Fibroblast of lung (primary cell): Measurements from ENCODE around the gene DRC3.

Experiments
- EZH2 ChIP-seq: IDR thresholded peaks from 2 replicates; pipeline ENCODE4 v1.5.1; 2012; ENCODE audit warnings: low read length, control low read depth, mild to moderate bottlenecking; ENCODE audit errors: missing control alignments
- TF ChIP-seq, protein P1 (sequence below), 2 donors: IDR thresholded peaks in 1 of 2; conservative IDR thresholded peaks in 1 of 2; 1 replicate in 1 of 2; 2 replicates in 1 of 2; pipeline ENCODE4 v1.5.1; 2011 to 2012; ENCODE audit warnings: low read length in 2 of 2, control low read depth in 1 of 2, inconsistent platforms in 1 of 2, low read depth in 1 of 2, mild to moderate bottlenecking in 1 of 2

DNA sequence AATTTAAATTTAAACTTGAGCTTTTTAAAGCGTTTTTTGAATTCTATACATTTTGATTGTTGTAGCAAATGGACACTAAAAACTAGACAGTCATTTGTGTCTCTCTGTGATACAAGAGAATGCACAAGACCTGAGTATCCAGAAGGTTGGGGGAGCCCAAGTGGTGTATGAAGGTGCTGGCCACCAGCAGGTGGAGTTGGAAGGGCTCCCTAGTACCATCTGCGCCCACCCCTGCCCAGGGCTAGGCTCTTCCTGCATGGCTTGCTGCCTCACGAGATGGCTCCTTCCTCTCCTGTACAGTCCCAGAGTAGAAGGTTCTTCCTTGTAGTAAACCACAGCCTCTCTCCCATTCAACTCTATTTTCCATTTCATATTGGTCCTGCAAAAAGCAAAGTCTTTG is 83.6 kb downstream of the DRC3 start:
- TF ChIP-seq, protein P1, sequence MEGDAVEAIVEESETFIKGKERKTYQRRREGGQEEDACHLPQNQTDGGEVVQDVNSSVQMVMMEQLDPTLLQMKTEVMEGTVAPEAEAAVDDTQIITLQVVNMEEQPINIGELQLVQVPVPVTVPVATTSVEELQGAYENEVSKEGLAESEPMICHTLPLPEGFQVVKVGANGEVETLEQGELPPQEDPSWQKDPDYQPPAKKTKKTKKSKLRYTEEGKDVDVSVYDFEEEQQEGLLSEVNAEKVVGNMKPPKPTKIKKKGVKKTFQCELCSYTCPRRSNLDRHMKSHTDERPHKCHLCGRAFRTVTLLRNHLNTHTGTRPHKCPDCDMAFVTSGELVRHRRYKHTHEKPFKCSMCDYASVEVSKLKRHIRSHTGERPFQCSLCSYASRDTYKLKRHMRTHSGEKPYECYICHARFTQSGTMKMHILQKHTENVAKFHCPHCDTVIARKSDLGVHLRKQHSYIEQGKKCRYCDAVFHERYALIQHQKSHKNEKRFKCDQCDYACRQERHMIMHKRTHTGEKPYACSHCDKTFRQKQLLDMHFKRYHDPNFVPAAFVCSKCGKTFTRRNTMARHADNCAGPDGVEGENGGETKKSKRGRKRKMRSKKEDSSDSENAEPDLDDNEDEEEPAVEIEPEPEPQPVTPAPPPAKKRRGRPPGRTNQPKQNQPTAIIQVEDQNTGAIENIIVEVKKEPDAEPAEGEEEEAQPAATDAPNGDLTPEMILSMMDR (conservative IDR thresholded peaks at IDR 0.05 in 1 of 2, IDR thresholded peaks at IDR 0.05 in 1 of 2; ENCODE audit: low read depth in 1 of 2, low read length in 2 of 2), result no peak
- no peak for TF ChIP-seq EZH2
